ENCODE data around the gene KIF1B. TPM values are rescaled to one million over a fixed set of nuclear protein-coding genes. Genes with fewer than 3 reads are reported as not detected.
A peak's percentile ranks its signal among the peaks of the same experiment; 100 is the strongest.

KIF1B gene
- total RNA-seq, 1 donor from 2014 or later = 113 TPM

DNA sequence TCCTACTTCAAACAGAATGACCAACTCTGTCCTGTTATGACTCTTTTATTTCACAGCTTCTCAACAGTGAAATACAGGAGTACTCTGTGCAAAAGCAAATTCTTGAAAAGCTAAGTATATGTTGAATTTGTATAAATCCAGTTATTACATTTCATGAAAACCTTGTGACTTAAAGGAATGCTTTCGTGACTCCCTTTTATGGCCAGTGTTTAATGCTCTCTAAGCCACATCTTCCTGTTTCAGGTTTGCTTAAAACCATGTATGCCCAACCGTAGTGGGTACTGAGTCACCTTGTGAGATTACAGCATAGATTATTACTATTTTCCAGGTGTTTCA, 40.2 kb upstream of the KIF1B start:
- Mint-ChIP-seq H3K4me3 (peak overlapping the region; percentile 12), H3K4me1 (peaks cover 37% of the 10 kb centered on the region), H3K36me3 (ENCODE audit: low read depth) (peaks cover 39% of the 10 kb centered on the region), H3K9me3 (no peaks in the 10 kb centered on the region), H3K27me3 (ENCODE audit: low read depth) (no peaks in the 10 kb centered on the region), H3K27ac (ENCODE audit: unreplicated experiment) (no peak overlapping the region)
- TF ChIP-seq, protein P1, sequence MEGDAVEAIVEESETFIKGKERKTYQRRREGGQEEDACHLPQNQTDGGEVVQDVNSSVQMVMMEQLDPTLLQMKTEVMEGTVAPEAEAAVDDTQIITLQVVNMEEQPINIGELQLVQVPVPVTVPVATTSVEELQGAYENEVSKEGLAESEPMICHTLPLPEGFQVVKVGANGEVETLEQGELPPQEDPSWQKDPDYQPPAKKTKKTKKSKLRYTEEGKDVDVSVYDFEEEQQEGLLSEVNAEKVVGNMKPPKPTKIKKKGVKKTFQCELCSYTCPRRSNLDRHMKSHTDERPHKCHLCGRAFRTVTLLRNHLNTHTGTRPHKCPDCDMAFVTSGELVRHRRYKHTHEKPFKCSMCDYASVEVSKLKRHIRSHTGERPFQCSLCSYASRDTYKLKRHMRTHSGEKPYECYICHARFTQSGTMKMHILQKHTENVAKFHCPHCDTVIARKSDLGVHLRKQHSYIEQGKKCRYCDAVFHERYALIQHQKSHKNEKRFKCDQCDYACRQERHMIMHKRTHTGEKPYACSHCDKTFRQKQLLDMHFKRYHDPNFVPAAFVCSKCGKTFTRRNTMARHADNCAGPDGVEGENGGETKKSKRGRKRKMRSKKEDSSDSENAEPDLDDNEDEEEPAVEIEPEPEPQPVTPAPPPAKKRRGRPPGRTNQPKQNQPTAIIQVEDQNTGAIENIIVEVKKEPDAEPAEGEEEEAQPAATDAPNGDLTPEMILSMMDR (conservative IDR thresholded peaks at IDR 0.05) = no peak
- DNase-seq (ENCODE audit: low read depth, low spot score) = no peak

DNA sequence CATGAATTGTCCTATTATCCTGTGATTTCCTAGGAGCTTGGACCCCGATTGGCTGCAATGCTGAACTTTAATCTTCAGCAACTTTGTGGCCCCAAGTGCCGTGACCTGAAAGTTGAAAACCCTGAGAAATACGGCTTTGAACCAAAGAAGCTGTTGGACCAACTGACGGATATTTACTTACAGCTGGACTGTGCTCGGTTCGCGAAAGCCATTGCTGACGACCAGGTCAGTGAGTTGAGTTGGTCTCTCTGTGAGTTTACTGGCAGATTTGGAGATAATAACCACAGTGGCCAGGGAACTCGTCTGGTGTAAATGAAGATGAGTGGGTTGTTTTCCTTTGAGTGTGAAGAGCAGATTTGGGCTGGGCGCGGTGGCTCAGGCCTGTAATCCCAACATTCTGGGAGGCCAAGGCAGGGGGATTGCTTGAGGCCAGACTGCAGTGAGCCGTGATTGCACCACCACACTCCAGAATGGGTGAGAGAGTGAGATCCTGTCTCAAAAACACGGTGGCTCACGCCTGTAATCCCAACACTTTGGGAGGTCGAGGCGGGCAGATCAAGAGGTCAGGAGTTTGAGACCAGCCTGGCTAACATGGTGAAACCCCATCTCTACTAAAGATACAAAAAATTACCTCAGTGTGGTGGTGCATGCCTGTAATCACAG, 39.1 kb upstream of the KIF1B start:
- Mint-ChIP-seq H3K27ac (ENCODE audit: unreplicated experiment) (peak overlapping the region; percentile 84), H3K27me3 (ENCODE audit: low read depth) (no peaks in the 10 kb centered on the region), H3K4me1 (peaks cover 37% of the 10 kb centered on the region), H3K9me3 (peaks cover 6% of the 10 kb centered on the region), H3K36me3 (ENCODE audit: low read depth) (peaks cover 41% of the 10 kb centered on the region), H3K4me3 (peak overlapping the region; percentile 69)
- DNase-seq (ENCODE audit: low read depth, low spot score) = no peak
- TF ChIP-seq, protein P1 (conservative IDR thresholded peaks at IDR 0.05) = no peak

DNA sequence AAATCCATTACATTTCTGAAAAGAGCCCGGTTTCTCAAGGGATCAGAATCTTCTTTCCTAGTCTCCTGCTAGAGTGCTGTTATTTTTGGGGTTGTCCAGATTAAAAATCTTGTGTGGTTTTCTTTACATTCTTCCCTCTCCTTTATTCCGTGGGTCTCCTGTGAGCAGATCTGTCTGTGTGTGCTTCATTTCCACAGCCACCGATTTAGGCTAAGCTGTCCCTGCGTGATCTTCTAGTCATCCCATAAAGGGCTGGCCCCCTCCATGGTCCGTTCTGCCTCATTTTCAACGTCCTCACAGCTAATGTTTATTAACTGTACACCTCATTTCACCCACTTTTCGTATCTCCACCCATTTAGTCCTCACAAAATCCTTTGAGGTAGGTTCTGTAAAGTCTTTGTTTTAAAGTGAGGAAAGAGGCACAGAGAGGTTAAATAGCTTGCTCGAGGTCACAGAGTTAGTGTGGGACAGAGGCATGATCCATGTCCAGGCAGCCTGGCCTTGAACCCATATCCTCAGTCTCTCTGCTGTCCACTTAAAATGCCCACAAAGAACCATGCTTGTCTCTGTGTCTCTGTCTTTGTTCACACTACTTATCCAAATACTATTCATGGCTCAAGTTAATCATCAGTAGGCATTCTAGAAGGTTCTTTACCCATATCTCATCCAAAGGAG, 38.2 kb upstream of the KIF1B start:
- DNase-seq (ENCODE audit: low read depth, low spot score) = no peak
- Mint-ChIP-seq H3K27ac (ENCODE audit: unreplicated experiment) (peak overlapping the region; percentile 57), H3K9me3 (peaks cover 6% of the 10 kb centered on the region)

DNA sequence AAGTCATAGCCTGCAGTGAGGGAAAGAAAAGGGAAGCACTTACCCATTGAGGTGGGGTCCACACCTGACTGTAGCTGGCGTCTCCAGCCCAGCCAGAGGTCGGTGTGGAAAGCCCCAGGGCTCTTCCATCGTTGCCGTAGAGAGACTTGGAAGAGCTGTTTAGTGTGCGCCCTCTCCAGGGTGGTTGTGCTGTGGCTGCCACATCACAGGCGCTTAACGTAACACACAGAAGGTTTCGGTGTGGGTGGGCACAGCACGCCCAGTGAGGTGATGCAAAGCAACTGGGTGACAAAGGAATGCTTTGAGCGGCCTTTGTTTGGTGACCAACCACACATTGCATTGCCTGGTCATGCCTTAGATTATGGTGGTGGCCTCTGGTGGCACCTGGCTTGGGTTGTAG, 36.8 kb upstream of the KIF1B start:
- no peak overlapping the region for H3K4me3 Mint-ChIP-seq
- H3K27me3 Mint-ChIP-seq (ENCODE audit: low read depth) = no peaks in the 10 kb centered on the region
- H3K4me1 Mint-ChIP-seq = peaks cover 50% of the 10 kb centered on the region
- H3K27ac Mint-ChIP-seq (ENCODE audit: unreplicated experiment) = peak overlapping the region; percentile 40
- H3K36me3 Mint-ChIP-seq (ENCODE audit: low read depth) = peaks cover 39% of the 10 kb centered on the region
- DNase-seq (ENCODE audit: low read depth, low spot score) = no peak
- H3K9me3 Mint-ChIP-seq = peaks cover 6% of the 10 kb centered on the region
- TF ChIP-seq, protein P1 (conservative IDR thresholded peaks at IDR 0.05) = no peak

More for the DNA sequence above, 38.2 kb upstream of the KIF1B start:
- peaks cover 40% of the 10 kb centered on the region for H3K4me1 Mint-ChIP-seq
- peaks cover 44% of the 10 kb centered on the region for H3K36me3 Mint-ChIP-seq (ENCODE audit: low read depth)
- H3K27me3 Mint-ChIP-seq (ENCODE audit: low read depth) = no peaks in the 10 kb centered on the region
- TF ChIP-seq, protein P1 (conservative IDR thresholded peaks at IDR 0.05) = no peak
- H3K4me3 Mint-ChIP-seq = no peak overlapping the region

DNA sequence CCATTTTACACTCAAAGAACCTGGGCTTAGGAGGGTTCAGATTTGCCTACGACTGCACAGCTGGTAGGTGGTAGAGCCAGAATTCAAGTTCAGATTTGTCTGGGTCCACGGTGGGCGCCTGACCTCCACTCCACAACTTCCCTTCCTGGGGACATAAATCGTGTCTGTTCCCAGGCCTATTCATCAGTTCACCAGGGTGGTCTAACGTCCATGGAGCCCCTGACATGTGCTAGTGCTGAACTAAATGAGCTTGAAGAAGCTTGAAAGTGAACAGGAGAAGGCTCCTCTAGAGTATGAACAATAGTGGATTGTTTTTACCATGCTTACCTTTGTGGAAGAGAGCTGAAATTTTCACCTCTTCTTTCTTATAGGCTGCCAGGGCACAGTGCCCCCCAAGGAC, 32.5 kb upstream of the KIF1B start:
- peak; percentile 8 for DNase-seq (ENCODE audit: low read depth, low spot score)
- no peaks in the 10 kb centered on the region for H3K27me3 Mint-ChIP-seq (ENCODE audit: low read depth)
- TF ChIP-seq, protein P1 (conservative IDR thresholded peaks at IDR 0.05) = no peak
- H3K9me3 Mint-ChIP-seq = peaks cover 6% of the 10 kb centered on the region
- H3K4me3 Mint-ChIP-seq = peak overlapping the region; percentile 52
- no peak overlapping the region for H3K27ac Mint-ChIP-seq (ENCODE audit: unreplicated experiment)
- peaks cover 49% of the 10 kb centered on the region for H3K4me1 Mint-ChIP-seq
- H3K36me3 Mint-ChIP-seq (ENCODE audit: low read depth) = peaks cover 22% of the 10 kb centered on the region

Measured in neural crest cell (in vitro differentiated cells).